Esophagus mucosa (tissue), 1 donor: ENCODE measurements around the gene NLK. TPM values are rescaled to one million over a fixed set of nuclear protein-coding genes. Genes with fewer than 3 reads are reported as not detected.
"Not testable (repeated sequence)": the region's sequence is repeated elsewhere in the genome, so short reads cannot be mapped to it uniquely, and the experiment has no call there.

Experiments used
- ATAC-seq: fragments of 200-7000 bp; cut with Tn5 transposase; one replicate; pipeline ENCODE4 v1.9.1; 2020
- total RNA-seq: library from RNA; stranded (reverse); gene quantifications from one replicate; pipeline ENCODE4 v1.2.4, GENCODE V29; 2023
- donor health status: DM: yes; HTN: yes; CAD: no.

NLK gene
- 6.7 TPM for total RNA-seq

- no peak for ATAC-seq
Measured at GRCh38 chr17:28042657-28042720, at the start of gene NLK. TSS of gene NLK (plus strand) at chr17:28042677. CDS start at chr17:28042874, 197 bp downstream.

- no peak for ATAC-seq
Measured at GRCh38 chr17:27993161-27993695, 49.2 kb upstream of the NLK start.

- no peak for ATAC-seq
Measured at GRCh38 chr17:27993723-27994310, 48.7 kb upstream of the NLK start.

- ATAC-seq: no peak
Measured at GRCh38 chr17:27994586-27994985, 47.9 kb upstream of the NLK start.

GRCh38 chr17:27995554-27995953 is 46.9 kb upstream of the NLK start:
- ATAC-seq: no peak

- ATAC-seq: no peak
Measured at GRCh38 chr17:27996202-27997043, 46.1 kb upstream of the NLK start.

GRCh38 chr17:27997044-27997401 is 45.5 kb upstream of the NLK start:
- no peak for ATAC-seq

- ATAC-seq: no peak
Measured at GRCh38 chr17:27997522-27997921, 45.0 kb upstream of the NLK start.

- ATAC-seq: no peak
Measured at GRCh38 chr17:28001149-28001548, 41.3 kb upstream of the NLK start.

- ATAC-seq: no peak
Measured at GRCh38 chr17:28004344-28004743, 38.1 kb upstream of the NLK start.

GRCh38 chr17:28007925-28008324 is 34.6 kb upstream of the NLK start:
- ATAC-seq: not testable (repeated sequence)

GRCh38 chr17:28008513-28008912 is 34.0 kb upstream of the NLK start:
- peak; percentile 57 for ATAC-seq

GRCh38 chr17:28010406-28010805 is 32.1 kb upstream of the NLK start:
- ATAC-seq: no peak

GRCh38 chr17:28018439-28019070 is 23.9 kb upstream of the NLK start:
- ATAC-seq: no peak

- no peak for ATAC-seq
Measured at GRCh38 chr17:28020515-28020914, 22.0 kb upstream of the NLK start.

- ATAC-seq: no peak
Measured at GRCh38 chr17:28029044-28029443, 13.4 kb upstream of the NLK start.

- ATAC-seq: peak; percentile 41
Measured at GRCh38 chr17:28030386-28030785, 12.1 kb upstream of the NLK start.

- peak; percentile 38 for ATAC-seq
Measured at GRCh38 chr17:28031174-28031573, 11.3 kb upstream of the NLK start.

- peak; percentile 63 for ATAC-seq
Measured at GRCh38 chr17:28033972-28034714, 8.3 kb upstream of the NLK start.

- not testable (repeated sequence) for ATAC-seq
Measured at GRCh38 chr17:28035452-28035851, 7.0 kb upstream of the NLK start.

GRCh38 chr17:28035884-28036283 is 6.6 kb upstream of the NLK start:
- not testable (repeated sequence) for ATAC-seq

GRCh38 chr17:28038802-28039201 is 3.7 kb upstream of the NLK start:
- no peak for ATAC-seq

GRCh38 chr17:28039251-28039650 is 3.2 kb upstream of the NLK start:
- no peak for ATAC-seq

GRCh38 chr17:28040406-28040805 is 2.1 kb upstream of the NLK start:
- no peak for ATAC-seq
